22Rv1 (cell line): ENCODE results near the gene STX4.

Experiments used
- H3K27ac ChIP-seq: fragments of 450-650 bp; 2 replicates; pipeline ENCODE4 v1.5.1; 2017
- CTCF ChIP-seq: fragments of 450-650 bp; IDR thresholded peaks from 2 replicates; pipeline ENCODE4 v1.5.1; 2017; ENCODE audit warnings: mild to moderate bottlenecking
- ZFX ChIP-seq: fragments of 450-650 bp; IDR thresholded peaks from 2 replicates; pipeline ENCODE4 v1.6.1; 2017; ENCODE audit warnings: antibody characterized with exemption, borderline replicate concordance

STX4 gene

GRCh38 chr16:31084584-31085302 is 51.4 kb downstream of the STX4 start:
- TF ChIP-seq CTCF: no peak
- no peak for TF ChIP-seq ZFX
- no peak overlapping the region for H3K27ac ChIP-seq

GRCh38 chr16:31085411-31085810 is 52.1 kb downstream of the STX4 start:
- no peak overlapping the region for H3K27ac ChIP-seq
- TF ChIP-seq ZFX (no peak), CTCF (no peak)

- no peak overlapping the region; the same call in 1 of the 2 replicates for H3K27ac ChIP-seq
- TF ChIP-seq CTCF: no peak
- TF ChIP-seq ZFX: no peak
Observed at GRCh38 chr16:31085873-31086628, 52.7 kb downstream of the STX4 start.

- peak overlapping the region; percentile 10; the same call in 1 of the 2 replicates for H3K27ac ChIP-seq
- TF ChIP-seq ZFX: no peak
- TF ChIP-seq CTCF: no peak
Observed at GRCh38 chr16:31086629-31086906, 53.2 kb downstream of the STX4 start.

GRCh38 chr16:31087481-31087880 is 54.1 kb downstream of the STX4 start:
- no peak for TF ChIP-seq ZFX
- TF ChIP-seq CTCF: no peak
- peak overlapping the region; percentile 10; the same call in 1 of the 2 replicates for H3K27ac ChIP-seq

- no peak overlapping the region for H3K27ac ChIP-seq
- no peak for TF ChIP-seq CTCF
- no peak for TF ChIP-seq ZFX
Observed at GRCh38 chr16:31087971-31088370, 54.6 kb downstream of the STX4 start.
